ENCODE measurements around the gene ESYT3. TPM values are rescaled to one million over a fixed set of nuclear protein-coding genes. Genes with fewer than 3 reads are reported as not detected.

The ESYT3 gene
- total RNA-seq, 3 donors from 2014 or later: 0.32 to 4.2 (median 2.3) TPM

GRCh38 chr3:138457863-138458735 lies 23.7 kb downstream of the ESYT3 start:
- intact Hi-C loops (cut with DNase I; ENCODE audit: low total_unique reads): no loop called here
- DNase-seq (ENCODE audit: low spot score in 2 of 2): peak; percentile 9 to 24

GRCh38 chr3:138458774-138459499 lies 24.5 kb downstream of the ESYT3 start:
- intact Hi-C loops (cut with DNase I; ENCODE audit: low total_unique reads): no loop called here
- peak in 1 of 2 donors; percentile 36 for DNase-seq (ENCODE audit: low spot score in 2 of 2)
- Histone ChIP-seq H3K27ac (no peak overlapping the region), H3K4me1 (no peaks in the 10 kb centered on the region), H3K27me3 (no peaks in the 10 kb centered on the region), H3K9me3 (no peaks in the 10 kb centered on the region), H3K36me3 (no peaks in the 10 kb centered on the region), H3K4me3 (no peak overlapping the region)
- TF ChIP-seq CTCF (IDR thresholded peaks at IDR 0.05) (no peak), POLR2A (IDR thresholded peaks at IDR 0.05) (no peak), POLR2AphosphoS5 (IDR thresholded peaks at IDR 0.05) (no peak)

More at GRCh38 chr3:138457863-138458735, 23.7 kb downstream of the ESYT3 start:
- no peak overlapping the region for H3K4me3 ChIP-seq
- H3K27ac ChIP-seq: no peak overlapping the region
- TF ChIP-seq POLR2AphosphoS5 (IDR thresholded peaks at IDR 0.05) (no peak), POLR2A (IDR thresholded peaks at IDR 0.05) (no peak), CTCF (IDR thresholded peaks at IDR 0.05) (no peak)
- no peaks in the 10 kb centered on the region for H3K9me3 ChIP-seq
- no peaks in the 10 kb centered on the region for H3K36me3 ChIP-seq
- H3K4me1 ChIP-seq: no peaks in the 10 kb centered on the region
- H3K27me3 ChIP-seq: no peaks in the 10 kb centered on the region

GRCh38 chr3:138459619-138460535 lies 25.5 kb downstream of the ESYT3 start:
- TF ChIP-seq CTCF (IDR thresholded peaks at IDR 0.05): no peak
- no peak for TF ChIP-seq POLR2A (IDR thresholded peaks at IDR 0.05)
- H3K9me3 ChIP-seq: no peaks in the 10 kb centered on the region
- H3K36me3 ChIP-seq: no peaks in the 10 kb centered on the region
- no peaks in the 10 kb centered on the region for H3K4me1 ChIP-seq
- intact Hi-C loops (cut with DNase I; ENCODE audit: low total_unique reads): no loop called here
- no peaks in the 10 kb centered on the region for H3K27me3 ChIP-seq
- H3K4me3 ChIP-seq: no peak overlapping the region
- DNase-seq (ENCODE audit: low spot score in 2 of 2): peak in 1 of 2 donors; percentile 28
- no peak overlapping the region for H3K27ac ChIP-seq

- no peak overlapping the region for H3K27ac ChIP-seq
- H3K27me3 ChIP-seq: no peaks in the 10 kb centered on the region
- TF ChIP-seq CTCF (IDR thresholded peaks at IDR 0.05) (no peak), POLR2AphosphoS5 (IDR thresholded peaks at IDR 0.05) (no peak), POLR2A (IDR thresholded peaks at IDR 0.05) (no peak)
- no peaks in the 10 kb centered on the region for H3K4me1 ChIP-seq
- no peaks in the 10 kb centered on the region for H3K9me3 ChIP-seq
- no peak overlapping the region for H3K4me3 ChIP-seq
- intact Hi-C loops (cut with DNase I; ENCODE audit: low total_unique reads): no loop called here
- DNase-seq (ENCODE audit: low spot score in 2 of 2): peak in 1 of 2 donors; percentile 27
- no peaks in the 10 kb centered on the region for H3K36me3 ChIP-seq
Observed at GRCh38 chr3:138460536-138461205, 26.3 kb downstream of the ESYT3 start.

Data from breast epithelium (tissue), 4 donors.